Measurements from ENCODE around the gene MYOM1.
"Not testable (repeated sequence)": the region's sequence is repeated elsewhere in the genome, so short reads cannot be mapped to it uniquely, and the experiment has no call there.

MYOM1 gene

GRCh38 chr18:3086871-3087270 lies 132.9 kb downstream of the MYOM1 start:
- no peak for TF ChIP-seq POLR2A (IDR thresholded peaks at IDR 0.05; ENCODE audit: low read depth, low read length)
- no peak for DNase-seq (ENCODE audit: insufficient read length, low spot score)
- FAIRE-seq: no peak

- FAIRE-seq: no peak
- no peak for DNase-seq (ENCODE audit: insufficient read length, low spot score)
- TF ChIP-seq POLR2A (IDR thresholded peaks at IDR 0.05; ENCODE audit: low read depth, low read length): no peak
Measured at GRCh38 chr18:3085612-3086011, 134.2 kb downstream of the MYOM1 start.

- FAIRE-seq: no peak
- TF ChIP-seq POLR2A (IDR thresholded peaks at IDR 0.05; ENCODE audit: low read depth, low read length): no peak
- no peak for DNase-seq (ENCODE audit: insufficient read length, low spot score)
Measured at GRCh38 chr18:3084206-3084605, 135.6 kb downstream of the MYOM1 start.

- no peak for TF ChIP-seq POLR2A (IDR thresholded peaks at IDR 0.05; ENCODE audit: low read depth, low read length)
- DNase-seq (ENCODE audit: insufficient read length, low spot score) (no peak), FAIRE-seq (no peak)
Measured at GRCh38 chr18:3083766-3084165, 136.0 kb downstream of the MYOM1 start.

GRCh38 chr18:3081584-3081991 lies 138.2 kb downstream of the MYOM1 start:
- TF ChIP-seq POLR2A (IDR thresholded peaks at IDR 0.05; ENCODE audit: low read depth, low read length): no peak
- FAIRE-seq: no peak

GRCh38 chr18:3079653-3080052 lies 140.1 kb downstream of the MYOM1 start:
- no peak for DNase-seq (ENCODE audit: insufficient read length, low spot score)
- no peak for FAIRE-seq
- TF ChIP-seq POLR2A (IDR thresholded peaks at IDR 0.05; ENCODE audit: low read depth, low read length): no peak

More at GRCh38 chr18:3081584-3081991, 138.2 kb downstream of the MYOM1 start:
- DNase-seq (ENCODE audit: insufficient read length, low spot score): no peak

- no peak for TF ChIP-seq POLR2A (IDR thresholded peaks at IDR 0.05; ENCODE audit: low read depth, low read length)
- no peak for DNase-seq (ENCODE audit: insufficient read length, low spot score)
- FAIRE-seq: no peak
Measured at GRCh38 chr18:3075491-3075890, 144.3 kb downstream of the MYOM1 start.

- DNase-seq (ENCODE audit: insufficient read length, low spot score) (no peak), FAIRE-seq (no peak)
- no peak for TF ChIP-seq POLR2A (IDR thresholded peaks at IDR 0.05; ENCODE audit: low read depth, low read length)
Measured at GRCh38 chr18:3074087-3074486, 145.7 kb downstream of the MYOM1 start.

- not testable (repeated sequence) for FAIRE-seq
Measured at GRCh38 chr18:3073353-3073752, 146.4 kb downstream of the MYOM1 start.

GRCh38 chr18:3071676-3072075 lies 148.1 kb downstream of the MYOM1 start:
- FAIRE-seq: no peak
- TF ChIP-seq POLR2A (IDR thresholded peaks at IDR 0.05; ENCODE audit: low read depth, low read length): no peak
- DNase-seq (ENCODE audit: insufficient read length, low spot score): no peak

More at GRCh38 chr18:3073353-3073752, 146.4 kb downstream of the MYOM1 start:
- DNase-seq (ENCODE audit: insufficient read length, low spot score): not testable (repeated sequence)

- no peak for FAIRE-seq
- no peak for DNase-seq (ENCODE audit: insufficient read length, low spot score)
- no peak for TF ChIP-seq POLR2A (IDR thresholded peaks at IDR 0.05; ENCODE audit: low read depth, low read length)
Measured at GRCh38 chr18:3069671-3070433, 149.9 kb downstream of the MYOM1 start.

- FAIRE-seq (no peak), DNase-seq (ENCODE audit: insufficient read length, low spot score) (no peak)
- no peak for TF ChIP-seq POLR2A (IDR thresholded peaks at IDR 0.05; ENCODE audit: low read depth, low read length)
Measured at GRCh38 chr18:3067722-3068121, 152.0 kb downstream of the MYOM1 start.

- no peak for TF ChIP-seq POLR2A (IDR thresholded peaks at IDR 0.05; ENCODE audit: low read depth, low read length)
- no peak for DNase-seq (ENCODE audit: insufficient read length, low spot score)
- no peak for FAIRE-seq
Measured at GRCh38 chr18:3067165-3067661, 152.6 kb downstream of the MYOM1 start.

GRCh38 chr18:3066341-3067110 lies 153.2 kb downstream of the MYOM1 start:
- no peak for FAIRE-seq
- no peak for DNase-seq (ENCODE audit: insufficient read length, low spot score)
- TF ChIP-seq POLR2A (IDR thresholded peaks at IDR 0.05; ENCODE audit: low read depth, low read length): no peak

GRCh38 chr18:3063766-3064165 lies 156.0 kb downstream of the MYOM1 start:
- not testable (repeated sequence) for DNase-seq (ENCODE audit: insufficient read length, low spot score); FAIRE-seq

All from H54 (cell line).